HepG2 (cell line): ENCODE results near the gene NAB2.

Source experiments
- ATF7 ChIP-seq, 2 experiments: fragments of 450-650 bp in 1 of 2; sonication (generic) in 1 of 2; formaldehyde crosslinking in 1 of 2; IDR thresholded peaks; 2 replicates each; pipeline versions ENCODE4 v1.4.0 to v1.6.1; 2016 to 2020; ENCODE audit warnings: antibody characterized with exemption in 1 of 2, mild to moderate bottlenecking in 1 of 2, missing genetic modification reagents in 1 of 2
- CAMTA2 ChIP-seq: sonication (generic); formaldehyde crosslinking; IDR thresholded peaks from 2 replicates; pipeline ENCODE4 v1.4.0; 2020; ENCODE audit warnings: mild to moderate bottlenecking, missing genetic modification reagents, borderline replicate concordance
- CHD2 ChIP-seq: IDR thresholded peaks from 2 replicates; pipeline ENCODE4 v1.6.1; 2011; ENCODE audit warnings: low read depth, low read length, improper control_type of control experiment
- ELF1 ChIP-seq: sonication (generic); formaldehyde crosslinking; IDR thresholded peaks from 2 replicates; pipeline ENCODE4 v1.4.0; 2020; ENCODE audit warnings: missing genetic modification reagents
- POLR2A ChIP-seq, 2 experiments: IDR thresholded peaks; 2 replicates each; pipeline ENCODE4 v1.6.1; 2011; ENCODE audit warnings: low read depth in 2 of 2, low read length in 2 of 2, mild to moderate bottlenecking in 1 of 2, moderate library complexity in 1 of 2; ENCODE audit not compliant: insufficient read depth in 1 of 2
- RFX5 ChIP-seq: IDR thresholded peaks from 2 replicates; pipeline ENCODE4 v1.6.1; 2011; ENCODE audit warnings: low read depth, low read length, improper control_type of control experiment
- SNRNP70 ChIP-seq: fragments of 200-400 bp; formaldehyde crosslinking; IDR thresholded peaks from 2 replicates; pipeline ENCODE4 v1.6.1; 2017; ENCODE audit warnings: mild to moderate bottlenecking, low read depth, low read length, moderate library complexity
- SUZ12 ChIP-seq: fragments of 150-350 bp; IDR thresholded peaks from 2 replicates; pipeline ENCODE4 v1.6.1; 2014; ENCODE audit warnings: low read depth, low read length
- TFDP1 ChIP-seq: IDR thresholded peaks from 2 replicates; pipeline ENCODE4 v1.6.1; 2016; ENCODE audit warnings: missing compliant biosample characterization, missing genetic modification reagents, borderline replicate concordance
- ZNF44 ChIP-seq: sonication (generic); formaldehyde crosslinking; IDR thresholded peaks from 2 replicates; pipeline ENCODE4 v1.5.1; 2020; ENCODE audit warnings: mild to moderate bottlenecking, missing genetic modification reagents
- ZNF639 ChIP-seq: conservative IDR thresholded peaks from 2 replicates; pipeline ENCODE4 v1.6.1; 2018; ENCODE audit warnings: missing genetic modification reagents

GRCh38 chr12:57042695-57043094 lies 46.2 kb upstream of the NAB2 start:
- no peak for TF ChIP-seq ZNF639 (CRISPR knock-in tag)
- no peak for TF ChIP-seq TFDP1 (CRISPR knock-in tag)
- TF ChIP-seq CHD2 = no peak
- TF ChIP-seq RFX5 = no peak
- no peak for TF ChIP-seq ATF7 (IDR thresholded peaks at IDR 0.05)
- TF ChIP-seq ATF7 (CRISPR knock-in tag; IDR thresholded peaks at IDR 0.05) = no peak
- TF ChIP-seq SNRNP70 = no peak
- TF ChIP-seq ZNF44 (CRISPR knock-in tag) = no peak
- TF ChIP-seq CAMTA2 (CRISPR knock-in tag) = no peak
- no peak for TF ChIP-seq ELF1 (CRISPR knock-in tag)
- no peak for TF ChIP-seq SUZ12
- TF ChIP-seq POLR2A (IDR thresholded peaks at IDR 0.05; ENCODE audit: insufficient read depth in 1 of 2, low read depth in 2 of 2, low read length in 2 of 2) = no peak
